Chondrocyte (in vitro differentiated cells): Measurements from ENCODE around the gene LRRC31. TPM values are rescaled to one million over a fixed set of nuclear protein-coding genes. Genes with fewer than 3 reads are reported as not detected.

Experiments
- DNase-seq: peaks from one replicate; pipeline ENCODE4 v3.0.0; 2021; ENCODE audit warnings: mixed read lengths, low spot score
- H3K27ac Mint-ChIP-seq: one replicate; pipeline ENCODE4 v1.8.0; 2021; ENCODE audit warnings: mild to moderate bottlenecking, moderate library complexity, mixed read lengths; ENCODE audit not compliant: unreplicated experiment
- H3K27me3 Mint-ChIP-seq: 2 replicates; pipeline ENCODE4 v1.8.0; 2021; ENCODE audit warnings: low read depth, mixed read lengths
- H3K36me3 Mint-ChIP-seq: 2 replicates; pipeline ENCODE4 v1.8.0; 2021; ENCODE audit warnings: low read depth, mixed read lengths
- H3K4me1 Mint-ChIP-seq: 2 replicates; pipeline ENCODE4 v1.8.0; 2021; ENCODE audit warnings: low read depth, mild to moderate bottlenecking, mixed read lengths
- H3K4me3 Mint-ChIP-seq: one replicate; pipeline ENCODE4 v1.8.0; 2021; ENCODE audit warnings: mild to moderate bottlenecking, moderate library complexity, mixed read lengths; ENCODE audit not compliant: unreplicated experiment
- H3K9me3 Mint-ChIP-seq: 2 replicates; pipeline ENCODE4 v1.8.0; 2021; ENCODE audit warnings: low read depth, mixed read lengths
- total RNA-seq: library from RNA; stranded (reverse); gene quantifications from 3 replicates; pipeline ENCODE4 v1.2.1, GENCODE V29; 2021
- TF ChIP-seq, protein P1 (sequence below): fragments of 200-600 bp; sonication (generic); IDR thresholded peaks from 2 replicates; pipeline ENCODE4 v1.5.0; 2021; ENCODE audit warnings: antibody characterized with exemption, mild to moderate bottlenecking, moderate library complexity

The LRRC31 gene
- total RNA-seq, 1 donor from 2014 or later: not detected

- Mint-ChIP-seq H3K27ac (no peak overlapping the region), H3K4me3 (no peak overlapping the region), H3K4me1 (no peaks in the 10 kb centered on the region), H3K36me3 (no peaks in the 10 kb centered on the region), H3K27me3 (no peaks in the 10 kb centered on the region), H3K9me3 (no peaks in the 10 kb centered on the region)
- no peak for DNase-seq
- TF ChIP-seq, protein P1, sequence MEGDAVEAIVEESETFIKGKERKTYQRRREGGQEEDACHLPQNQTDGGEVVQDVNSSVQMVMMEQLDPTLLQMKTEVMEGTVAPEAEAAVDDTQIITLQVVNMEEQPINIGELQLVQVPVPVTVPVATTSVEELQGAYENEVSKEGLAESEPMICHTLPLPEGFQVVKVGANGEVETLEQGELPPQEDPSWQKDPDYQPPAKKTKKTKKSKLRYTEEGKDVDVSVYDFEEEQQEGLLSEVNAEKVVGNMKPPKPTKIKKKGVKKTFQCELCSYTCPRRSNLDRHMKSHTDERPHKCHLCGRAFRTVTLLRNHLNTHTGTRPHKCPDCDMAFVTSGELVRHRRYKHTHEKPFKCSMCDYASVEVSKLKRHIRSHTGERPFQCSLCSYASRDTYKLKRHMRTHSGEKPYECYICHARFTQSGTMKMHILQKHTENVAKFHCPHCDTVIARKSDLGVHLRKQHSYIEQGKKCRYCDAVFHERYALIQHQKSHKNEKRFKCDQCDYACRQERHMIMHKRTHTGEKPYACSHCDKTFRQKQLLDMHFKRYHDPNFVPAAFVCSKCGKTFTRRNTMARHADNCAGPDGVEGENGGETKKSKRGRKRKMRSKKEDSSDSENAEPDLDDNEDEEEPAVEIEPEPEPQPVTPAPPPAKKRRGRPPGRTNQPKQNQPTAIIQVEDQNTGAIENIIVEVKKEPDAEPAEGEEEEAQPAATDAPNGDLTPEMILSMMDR: no peak
Measured at GRCh38 chr3:169827712-169828111, 42.0 kb downstream of the LRRC31 start.

- Mint-ChIP-seq H3K27ac (no peak overlapping the region), H3K36me3 (no peaks in the 10 kb centered on the region), H3K4me1 (no peaks in the 10 kb centered on the region), H3K4me3 (no peak overlapping the region), H3K27me3 (no peaks in the 10 kb centered on the region), H3K9me3 (no peaks in the 10 kb centered on the region)
- no peak for DNase-seq
- TF ChIP-seq, protein P1: no peak
Measured at GRCh38 chr3:169825316-169825715, 44.4 kb downstream of the LRRC31 start.

- no peak overlapping the region for H3K4me3 Mint-ChIP-seq
- H3K27ac Mint-ChIP-seq: no peak overlapping the region
- H3K36me3 Mint-ChIP-seq: no peaks in the 10 kb centered on the region
- TF ChIP-seq, protein P1: no peak
- no peaks in the 10 kb centered on the region for H3K27me3 Mint-ChIP-seq
- no peaks in the 10 kb centered on the region for H3K9me3 Mint-ChIP-seq
- peaks cover 12% of the 10 kb centered on the region for H3K4me1 Mint-ChIP-seq
- no peak for DNase-seq
Measured at GRCh38 chr3:169822983-169823382, 46.8 kb downstream of the LRRC31 start.

DNA sequence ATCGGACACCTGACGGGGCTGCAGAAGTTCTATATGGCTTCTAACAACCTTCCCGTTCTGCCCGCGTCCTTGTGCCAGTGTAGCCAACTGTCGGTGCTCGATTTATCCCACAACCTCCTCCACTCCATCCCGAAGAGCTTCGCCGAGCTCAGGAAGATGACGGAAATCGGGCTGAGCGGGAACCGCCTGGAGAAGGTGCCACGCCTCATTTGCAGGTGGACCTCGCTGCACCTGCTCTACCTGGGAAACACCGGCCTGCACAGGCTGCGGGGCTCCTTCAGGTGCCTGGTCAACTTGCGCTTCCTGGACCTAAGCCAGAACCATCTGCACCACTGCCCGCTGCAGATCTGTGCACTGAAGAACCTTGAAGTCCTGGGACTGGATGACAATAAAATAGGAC is 47.2 kb downstream of the LRRC31 start:
- Mint-ChIP-seq H3K4me3 (no peak overlapping the region), H3K27ac (no peak overlapping the region), H3K36me3 (no peaks in the 10 kb centered on the region), H3K27me3 (no peaks in the 10 kb centered on the region), H3K9me3 (no peaks in the 10 kb centered on the region), H3K4me1 (peaks cover 16% of the 10 kb centered on the region)
- TF ChIP-seq, protein P1: no peak
- DNase-seq: no peak

- DNase-seq: no peak
- TF ChIP-seq, protein P1: no peak
- Mint-ChIP-seq H3K4me3 (no peak overlapping the region), H3K4me1 (peaks cover 17% of the 10 kb centered on the region), H3K27me3 (no peaks in the 10 kb centered on the region), H3K36me3 (no peaks in the 10 kb centered on the region), H3K9me3 (peaks cover under 1% of the 10 kb centered on the region), H3K27ac (no peak overlapping the region)
Measured at GRCh38 chr3:169822091-169822490, 47.6 kb downstream of the LRRC31 start.
